A673 (cell line): Measurements from ENCODE around the gene GHRHR. TPM values are rescaled to one million over a fixed set of nuclear protein-coding genes. Genes with fewer than 3 reads are reported as not detected.

Experiments used
- BruUV-seq: library from RNA; stranded (reverse); fragments of 400-500 nt; replicated peaks from 2 replicates; lab custom pipeline; 2021; lab: Mats Ljungman, UMichigan
- CTCF ChIA-PET: fragments of 300-600 bp; sonication (Branson Sonifier 250); formaldehyde crosslinking; loops from one replicate; lab custom pipeline; 2022; ENCODE audit warnings: antibody characterized with exemption; lab: Charles Lee
- POLR2A ChIA-PET: fragments of 300-600 bp; sonication (Branson Sonifier 250); formaldehyde crosslinking; loops from one replicate; lab custom pipeline; 2022; ENCODE audit warnings: antibody characterized with exemption; ENCODE audit not compliant: low non-redundant PET; lab: Charles Lee
- DNase-seq: peaks from one replicate; pipeline ENCODE4 v3.0.0-alpha.2; 2015; ENCODE audit warnings: low spot score
- H3K27ac ChIP-seq: fragments of 200-600 bp; sonication (generic); 2 replicates; pipeline ENCODE4 v1.5.1; 2016; ENCODE audit warnings: mixed run types, low read depth, mild to moderate bottlenecking, mixed read lengths, antibody characterized with exemption, low read length; ENCODE audit not compliant: poor library complexity, severe bottlenecking
- H3K27me3 ChIP-seq: fragments of 200-600 bp; sonication (generic); replicated peaks from 2 replicates; pipeline ENCODE4 v1.6.1; 2017; ENCODE audit warnings: mixed run types, low read depth, mild to moderate bottlenecking, mixed read lengths, antibody characterized with exemption, low read length; ENCODE audit not compliant: insufficient read depth, poor library complexity
- H3K36me3 ChIP-seq: fragments of 200-600 bp; sonication (generic); 2 replicates; pipeline ENCODE4 v1.6.1; 2016; ENCODE audit warnings: mixed run types, mild to moderate bottlenecking, mixed read lengths, antibody characterized with exemption, low read length; ENCODE audit not compliant: insufficient read depth, poor library complexity, severe bottlenecking
- H3K4me1 ChIP-seq: fragments of 200-600 bp; sonication (generic); 2 replicates; pipeline ENCODE4 v1.6.1; 2017; ENCODE audit warnings: mixed run types, mild to moderate bottlenecking, mixed read lengths, antibody characterized with exemption, low read length; ENCODE audit not compliant: insufficient read depth, poor library complexity, severe bottlenecking
- H3K4me3 ChIP-seq: fragments of 200-600 bp; sonication (generic); 2 replicates; pipeline ENCODE4 v1.5.1; 2016; ENCODE audit warnings: low read depth, mixed run types, mild to moderate bottlenecking, mixed read lengths, low read length; ENCODE audit not compliant: poor library complexity, severe bottlenecking
- H3K9me3 ChIP-seq: fragments of 200-600 bp; sonication (generic); 2 replicates; pipeline ENCODE4 v1.6.1; 2016; ENCODE audit warnings: mixed run types, low read depth, mild to moderate bottlenecking, mixed read lengths, antibody characterized with exemption, low read length; ENCODE audit not compliant: poor library complexity, severe bottlenecking
- CTCF ChIP-seq: fragments of 300-800, 200-600 bp; sonication (generic); conservative IDR thresholded peaks from 2 replicates; pipeline ENCODE4 v1.5.1; 2017; ENCODE audit warnings: low read depth, mild to moderate bottlenecking, antibody characterized with exemption, low read length, moderate library complexity, mixed read lengths
- EZH2 ChIP-seq: fragments of 200-600 bp; sonication (generic); IDR thresholded peaks from 2 replicates; pipeline ENCODE4 v1.6.1; 2017; ENCODE audit warnings: borderline replicate concordance, low read depth, mild to moderate bottlenecking, mixed read lengths, antibody characterized with exemption, low read length; ENCODE audit not compliant: poor library complexity, severe bottlenecking
- intact Hi-C: fragments of 100-400 bp; cut with micrococcal nuclease; formaldehyde crosslinking; loops from one replicate; pipeline ENCODE4 v1.10.0; 2022; ENCODE audit not compliant: unreplicated experiment
- total RNA-seq: library from RNA; stranded (reverse); gene quantifications from 2 replicates; pipeline ENCODE4 v1.2.3, GENCODE V29; 2021

Gene GHRHR
- total RNA-seq, 1 experiment from 2014 or later = not detected

GRCh38 chr7:30995536-30995935 is 31.8 kb downstream of the GHRHR start:
- ChIA-PET CTCF (no interaction called here), POLR2A (no interaction called here)
- BruUV-seq = no TSS peak
- no peaks in the 10 kb centered on the region for H3K4me1 ChIP-seq
- no peaks in the 10 kb centered on the region for H3K27me3 ChIP-seq
- TF ChIP-seq CTCF (no peak), EZH2 (no peak)
- H3K4me3 ChIP-seq = no peak overlapping the region
- DNase-seq = no peak
- H3K27ac ChIP-seq = no peak overlapping the region
- no peaks in the 10 kb centered on the region for H3K9me3 ChIP-seq
- H3K36me3 ChIP-seq = no peaks in the 10 kb centered on the region
- intact Hi-C loops = no loop called here

- no peaks in the 10 kb centered on the region for H3K27me3 ChIP-seq
Measured at GRCh38 chr7:30996256-30996655, 32.5 kb downstream of the GHRHR start.

GRCh38 chr7:30996883-30997282 is 33.1 kb downstream of the GHRHR start:
- no peak overlapping the region for H3K4me3 ChIP-seq
- ChIA-PET POLR2A (no interaction called here), CTCF (interaction anchor here (1.2 kb wide), 1 partner anchor 12 kb away, joined by 8 read pairs; no protein-coding TSS in a partner anchor)
- no peaks in the 10 kb centered on the region for H3K36me3 ChIP-seq
- DNase-seq = no peak
- no peaks in the 10 kb centered on the region for H3K9me3 ChIP-seq
- no peaks in the 10 kb centered on the region for H3K27me3 ChIP-seq
- no peaks in the 10 kb centered on the region for H3K4me1 ChIP-seq
- BruUV-seq = no TSS peak
- H3K27ac ChIP-seq = no peak overlapping the region
- intact Hi-C loops = no loop called here
- TF ChIP-seq EZH2 (no peak), CTCF (no peak)

More at GRCh38 chr7:30996256-30996655, 32.5 kb downstream of the GHRHR start:
- ChIA-PET CTCF (no interaction called here), POLR2A (no interaction called here)
- intact Hi-C loops = no loop called here
- BruUV-seq = no TSS peak
- H3K9me3 ChIP-seq = no peaks in the 10 kb centered on the region
- H3K4me3 ChIP-seq = no peak overlapping the region
- no peak for DNase-seq
- H3K4me1 ChIP-seq = no peaks in the 10 kb centered on the region
- no peak overlapping the region for H3K27ac ChIP-seq
- H3K36me3 ChIP-seq = no peaks in the 10 kb centered on the region
- TF ChIP-seq EZH2 = no peak
- no peak for TF ChIP-seq CTCF
